ENCODE data around the gene MPHOSPH9. TPM values are rescaled to one million over a fixed set of nuclear protein-coding genes. Genes with fewer than 3 reads are reported as not detected.

MPHOSPH9 gene
- total RNA-seq, 1 donor from 2014 or later = 27.2 TPM

- H3K27me3 Mint-ChIP-seq (ENCODE audit: low read depth) = no peaks in the 10 kb centered on the region
- peak; percentile 95 for TF ChIP-seq CTCF (IDR thresholded peaks at IDR 0.05)
- H3K27ac Mint-ChIP-seq (ENCODE audit: unreplicated experiment) = peak overlapping the region; percentile 49
- DNase-seq (ENCODE audit: low spot score) = no peak
- H3K4me3 Mint-ChIP-seq (ENCODE audit: unreplicated experiment) = no peak overlapping the region
- H3K4me1 Mint-ChIP-seq (ENCODE audit: low read depth) = peaks cover 39% of the 10 kb centered on the region
- no peaks in the 10 kb centered on the region for H3K9me3 Mint-ChIP-seq (ENCODE audit: low read depth)
- no peaks in the 10 kb centered on the region for H3K36me3 Mint-ChIP-seq (ENCODE audit: low read depth)
Measured at GRCh38 chr12:123237646-123238329, 4.8 kb upstream of the MPHOSPH9 start.

- Mint-ChIP-seq H3K27me3 (ENCODE audit: low read depth) (no peaks in the 10 kb centered on the region), H3K4me1 (ENCODE audit: low read depth) (peaks cover 43% of the 10 kb centered on the region), H3K27ac (ENCODE audit: unreplicated experiment) (peak overlapping the region; percentile 96), H3K36me3 (ENCODE audit: low read depth) (no peaks in the 10 kb centered on the region), H3K4me3 (ENCODE audit: unreplicated experiment) (peak overlapping the region; percentile 99), H3K9me3 (ENCODE audit: low read depth) (no peaks in the 10 kb centered on the region)
- DNase-seq (ENCODE audit: low spot score) = no peak
- TF ChIP-seq CTCF (IDR thresholded peaks at IDR 0.05) = peak; percentile 3
Measured at GRCh38 chr12:123233505-123234308, 766 bp upstream of the MPHOSPH9 start.

- no peak for DNase-seq (ENCODE audit: low spot score)
- Mint-ChIP-seq H3K9me3 (ENCODE audit: low read depth) (no peaks in the 10 kb centered on the region), H3K4me1 (ENCODE audit: low read depth) (peaks cover 35% of the 10 kb centered on the region), H3K27ac (ENCODE audit: unreplicated experiment) (peak overlapping the region; percentile 96), H3K27me3 (ENCODE audit: low read depth) (no peaks in the 10 kb centered on the region), H3K36me3 (ENCODE audit: low read depth) (no peaks in the 10 kb centered on the region), H3K4me3 (ENCODE audit: unreplicated experiment) (peak overlapping the region; percentile 99)
- TF ChIP-seq CTCF (IDR thresholded peaks at IDR 0.05) = no peak
Measured at GRCh38 chr12:123232472-123232806, 502 bp downstream of the MPHOSPH9 start.

GRCh38 chr12:123231931-123232330 is 1.0 kb downstream of the MPHOSPH9 start:
- no peak for DNase-seq (ENCODE audit: low spot score)
- no peak for TF ChIP-seq CTCF (IDR thresholded peaks at IDR 0.05)
- no peaks in the 10 kb centered on the region for H3K9me3 Mint-ChIP-seq (ENCODE audit: low read depth)
- H3K4me3 Mint-ChIP-seq (ENCODE audit: unreplicated experiment) = peak overlapping the region; percentile 99
- H3K27me3 Mint-ChIP-seq (ENCODE audit: low read depth) = no peaks in the 10 kb centered on the region
- peaks cover 35% of the 10 kb centered on the region for H3K4me1 Mint-ChIP-seq (ENCODE audit: low read depth)
- H3K27ac Mint-ChIP-seq (ENCODE audit: unreplicated experiment) = peak overlapping the region; percentile 96
- no peaks in the 10 kb centered on the region for H3K36me3 Mint-ChIP-seq (ENCODE audit: low read depth)

GRCh38 chr12:123229051-123229450 is 3.9 kb downstream of the MPHOSPH9 start:
- TF ChIP-seq CTCF (IDR thresholded peaks at IDR 0.05) = no peak
- H3K4me3 Mint-ChIP-seq (ENCODE audit: unreplicated experiment) = no peak overlapping the region
- H3K4me1 Mint-ChIP-seq (ENCODE audit: low read depth) = peaks cover 25% of the 10 kb centered on the region
- H3K9me3 Mint-ChIP-seq (ENCODE audit: low read depth) = no peaks in the 10 kb centered on the region
- H3K27ac Mint-ChIP-seq (ENCODE audit: unreplicated experiment) = no peak overlapping the region
- H3K36me3 Mint-ChIP-seq (ENCODE audit: low read depth) = no peaks in the 10 kb centered on the region
- H3K27me3 Mint-ChIP-seq (ENCODE audit: low read depth) = no peaks in the 10 kb centered on the region
- DNase-seq (ENCODE audit: low spot score) = no peak
